CMK (cell line): ENCODE measurements around the gene SLC40A1.

ENCODE experiments used
- DNase-seq: peaks from one replicate; pipeline ENCODE4 v3.0.0-alpha.2; 2010; ENCODE audit warnings: low read depth

Gene SLC40A1

GRCh38 chr2:189569295-189569910 is 11.2 kb downstream of the SLC40A1 start:
- no peak for DNase-seq

DNA sequence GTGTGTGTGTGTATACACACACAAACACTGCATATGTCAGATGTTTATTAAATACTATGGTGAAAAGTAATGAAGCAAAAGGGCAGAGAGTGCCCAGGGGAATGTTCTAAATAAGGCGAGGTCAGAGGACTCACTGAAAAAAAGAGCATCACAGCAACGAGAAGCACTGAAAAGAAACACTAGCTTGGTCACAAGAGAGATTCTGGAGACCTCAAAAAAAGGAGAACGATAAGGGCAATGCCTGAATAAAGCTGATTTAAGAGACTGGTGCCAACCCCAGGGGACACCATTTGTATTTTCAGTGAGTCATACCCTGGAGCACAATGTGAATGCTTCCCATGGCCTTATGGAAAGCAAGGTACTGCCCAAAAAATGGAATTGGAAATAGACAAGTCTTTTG is 14.5 kb downstream of the SLC40A1 start:
- no peak for DNase-seq

DNA sequence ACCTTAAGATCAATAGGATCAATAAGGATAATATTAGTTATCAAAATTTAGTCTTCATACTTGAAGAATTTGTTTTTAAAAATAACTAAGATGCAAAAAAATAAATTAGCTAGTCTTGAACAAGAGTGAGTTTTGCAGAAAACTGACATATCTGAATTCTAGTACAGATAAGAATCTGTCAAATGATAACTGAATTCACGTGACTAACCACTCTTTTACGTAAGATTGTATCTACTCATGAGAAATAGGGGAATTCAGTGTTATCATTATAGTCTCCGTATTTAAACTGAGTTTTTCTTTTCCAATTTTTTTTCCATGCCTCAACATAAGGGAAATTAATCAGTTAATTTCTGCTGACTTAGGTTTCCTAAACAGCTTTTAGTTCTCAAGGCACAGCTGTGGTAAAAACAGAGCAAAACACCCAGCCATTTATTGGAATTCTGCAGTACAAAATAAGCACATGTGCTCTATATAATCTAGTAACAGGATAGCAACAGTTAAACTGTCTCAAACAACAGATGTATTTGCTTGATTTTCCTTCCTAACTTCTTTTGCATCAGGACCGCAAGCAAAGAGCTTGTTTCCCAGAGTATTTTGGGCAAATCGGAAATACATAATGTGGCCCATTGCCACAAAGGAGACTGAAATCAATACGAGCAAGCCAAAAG is 19.1 kb downstream of the SLC40A1 start:
- no peak for DNase-seq

- no peak for DNase-seq
Observed at GRCh38 chr2:189560273-189560586, 20.4 kb downstream of the SLC40A1 start.

DNA sequence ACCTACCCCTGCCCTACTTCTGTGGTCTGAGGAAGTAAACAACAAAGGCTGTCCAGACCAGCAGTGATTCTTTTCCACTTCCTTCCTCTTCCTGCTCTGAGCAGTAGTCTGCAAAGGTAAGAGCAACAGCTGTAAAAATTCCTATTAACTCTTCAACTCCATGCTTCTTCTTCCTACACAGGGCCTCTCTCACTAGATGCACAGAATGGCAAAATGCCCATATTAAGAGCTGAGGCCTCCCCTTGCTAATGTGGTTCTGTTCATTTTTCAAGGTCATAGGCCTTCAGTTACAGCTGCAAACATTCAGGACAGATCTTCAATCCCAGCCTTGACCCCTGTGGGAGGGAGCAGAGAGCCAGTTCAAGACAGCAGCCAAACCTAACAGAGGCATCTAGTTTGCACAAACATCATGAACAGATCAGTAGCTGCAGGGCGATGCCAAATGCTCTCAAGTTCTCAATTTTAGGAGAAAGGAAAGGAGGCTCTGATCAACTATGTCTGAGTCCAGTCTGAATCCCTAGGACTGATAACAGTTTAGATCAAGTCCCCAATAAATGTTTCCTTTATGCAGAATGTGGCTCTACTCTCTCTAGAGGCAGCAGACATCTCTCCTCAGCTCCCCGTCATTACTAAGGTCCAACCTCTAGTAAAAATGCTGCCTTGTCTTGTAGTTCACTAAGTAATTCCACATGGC is 20.9 kb downstream of the SLC40A1 start:
- no peak for DNase-seq

GRCh38 chr2:189558516-189559272 is 21.9 kb downstream of the SLC40A1 start:
- DNase-seq = no peak

DNA sequence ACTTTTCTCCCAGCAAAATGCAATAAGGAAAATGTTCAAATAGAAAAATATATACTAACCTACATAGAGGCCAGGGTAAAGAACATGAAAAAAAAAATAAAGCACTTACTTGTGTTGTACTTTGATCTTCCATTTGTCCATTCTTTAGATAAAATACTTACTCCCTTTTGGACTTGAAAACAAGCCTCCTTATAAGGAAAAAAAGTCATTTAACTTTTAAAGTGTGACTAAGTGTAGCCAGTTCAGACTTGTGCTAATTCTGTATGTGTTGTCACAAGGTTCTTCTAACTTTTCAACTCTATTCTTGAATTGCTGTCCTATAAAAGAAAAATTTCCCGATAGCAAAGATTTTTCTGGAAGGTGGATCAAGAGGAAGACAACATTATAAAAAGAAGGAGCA is 23.2 kb downstream of the SLC40A1 start:
- no peak for DNase-seq

DNA sequence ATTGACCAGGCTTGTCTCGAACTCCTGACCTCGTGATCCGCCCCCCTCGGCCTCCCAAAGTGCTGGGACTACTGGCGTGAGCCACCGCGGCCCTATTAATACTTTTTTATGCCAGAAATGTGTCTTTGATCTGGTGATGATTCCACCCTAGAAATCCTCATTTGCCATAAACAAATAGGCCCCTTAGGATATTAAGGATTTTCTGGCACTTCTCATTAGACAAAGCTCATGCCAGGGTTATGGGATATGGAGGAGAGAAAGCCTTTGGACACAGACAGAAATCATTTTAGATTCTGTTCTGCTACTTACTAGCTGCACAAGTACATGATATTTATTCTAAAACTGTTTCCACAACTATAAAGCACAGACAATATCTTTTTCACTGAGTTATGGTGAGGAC is 24.1 kb downstream of the SLC40A1 start:
- DNase-seq = no peak

- no peak for DNase-seq
Observed at GRCh38 chr2:189555232-189555631, 25.4 kb downstream of the SLC40A1 start.

DNA sequence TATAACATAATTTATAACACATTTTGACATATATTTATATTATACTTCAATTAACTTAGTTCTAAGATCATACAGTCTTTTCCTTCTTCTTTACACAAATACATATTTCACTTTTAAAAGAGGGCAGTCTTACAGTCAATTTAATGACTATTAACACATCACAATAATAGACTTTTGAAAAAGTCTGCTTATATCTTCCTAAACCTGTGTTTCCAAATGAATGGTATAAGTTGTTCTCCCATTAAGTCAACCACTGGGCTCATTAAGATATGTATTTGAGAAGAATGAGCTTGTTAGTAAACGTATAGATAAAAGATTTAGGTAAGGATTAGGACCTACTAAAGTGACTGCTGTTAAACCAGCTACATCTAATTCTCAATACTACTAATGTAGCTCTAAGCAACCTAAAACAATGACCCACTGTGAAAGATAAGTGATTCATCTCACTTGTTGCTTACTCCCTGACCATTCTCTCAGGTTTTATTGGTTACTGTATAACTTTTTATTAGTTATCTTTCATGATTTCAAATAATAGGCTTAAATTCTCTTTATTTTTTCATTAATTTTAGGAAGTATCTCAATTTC is 27.0 kb downstream of the SLC40A1 start:
- DNase-seq = no peak

DNA sequence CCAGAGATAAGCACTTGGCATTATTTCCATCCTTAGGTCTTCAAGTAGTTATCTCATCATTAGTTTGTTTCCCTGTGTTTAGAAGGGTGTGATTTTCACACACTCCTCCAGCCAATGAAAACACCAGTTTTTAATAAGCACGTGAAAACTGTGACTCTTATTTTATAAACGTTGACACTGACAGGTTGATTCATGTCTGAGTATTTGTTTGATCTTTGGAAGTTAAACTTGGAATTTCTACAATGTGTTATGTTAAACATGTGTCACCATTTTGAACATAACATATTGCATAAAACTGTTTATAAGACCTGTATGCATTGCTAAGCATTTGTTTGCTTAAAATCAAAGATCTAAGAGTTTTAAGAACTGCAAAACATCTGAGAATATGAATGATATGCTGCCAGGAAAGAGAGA is 27.6 kb downstream of the SLC40A1 start:
- DNase-seq = no peak

- DNase-seq = no peak
Observed at GRCh38 chr2:189552334-189552990, 28.1 kb downstream of the SLC40A1 start.

DNA sequence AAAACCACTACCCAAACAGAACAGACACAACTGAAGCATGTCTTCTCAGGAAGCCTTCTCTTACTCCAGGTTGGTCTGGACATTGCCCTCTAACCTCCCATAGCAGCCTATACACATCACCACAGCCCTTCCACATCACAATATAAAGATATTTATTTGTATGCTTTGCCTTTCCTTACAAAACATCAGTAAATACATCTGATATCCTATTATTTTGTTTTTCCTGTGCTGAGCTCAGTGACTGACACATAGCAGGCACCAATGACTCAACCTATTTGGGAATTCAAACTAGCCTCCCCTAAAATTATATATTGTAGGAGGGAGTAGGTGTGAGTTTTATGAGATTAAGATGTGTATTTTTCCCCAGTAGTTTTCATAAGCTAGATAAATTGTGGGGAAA is 28.8 kb downstream of the SLC40A1 start:
- no peak for DNase-seq

DNA sequence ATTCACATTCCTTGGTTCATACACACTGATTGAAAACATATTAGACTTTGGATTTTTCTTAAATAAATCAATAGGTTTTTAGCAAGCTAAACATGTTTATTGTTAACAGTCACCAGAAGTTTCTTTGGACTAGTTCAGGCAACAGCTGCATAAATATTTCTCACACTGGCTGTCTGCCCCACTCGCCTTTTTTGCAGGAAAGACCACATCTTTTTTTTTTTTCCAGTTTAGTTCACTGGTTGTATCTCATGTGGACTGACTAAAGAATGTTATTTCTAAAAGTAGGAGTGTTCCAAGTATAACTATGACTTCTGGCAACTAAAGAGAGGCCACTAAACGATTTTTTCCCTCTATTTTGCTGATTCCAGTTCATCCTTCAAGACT is 31.1 kb downstream of the SLC40A1 start:
- DNase-seq = no peak

- no peak for DNase-seq
Observed at GRCh38 chr2:189548666-189549448, 31.7 kb downstream of the SLC40A1 start.

GRCh38 chr2:189545418-189545817 is 35.2 kb downstream of the SLC40A1 start:
- DNase-seq = no peak

- DNase-seq = no peak
Observed at GRCh38 chr2:189544318-189545042, 36.1 kb downstream of the SLC40A1 start.

DNA sequence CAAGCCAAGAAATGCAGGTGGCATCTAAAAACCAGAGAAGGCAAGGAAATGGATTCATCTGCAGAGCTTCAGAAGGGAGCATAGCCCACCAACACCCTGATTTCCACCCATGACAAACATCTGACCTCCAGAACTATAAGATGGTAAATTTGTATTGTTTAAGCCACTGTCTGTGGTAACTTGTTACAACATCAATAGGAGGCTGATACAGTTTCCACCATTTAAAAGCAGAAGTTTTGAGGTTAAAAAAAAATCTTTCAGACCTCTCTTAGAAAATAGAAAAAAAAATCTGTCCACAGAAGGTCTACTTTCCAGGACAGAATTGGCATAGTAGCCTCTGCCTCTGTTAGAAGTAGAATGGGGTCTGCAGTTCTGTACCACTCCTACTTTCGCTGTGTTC is 37.2 kb downstream of the SLC40A1 start:
- DNase-seq = no peak

- no peak for DNase-seq
Observed at GRCh38 chr2:189542145-189542882, 38.3 kb downstream of the SLC40A1 start.

DNA sequence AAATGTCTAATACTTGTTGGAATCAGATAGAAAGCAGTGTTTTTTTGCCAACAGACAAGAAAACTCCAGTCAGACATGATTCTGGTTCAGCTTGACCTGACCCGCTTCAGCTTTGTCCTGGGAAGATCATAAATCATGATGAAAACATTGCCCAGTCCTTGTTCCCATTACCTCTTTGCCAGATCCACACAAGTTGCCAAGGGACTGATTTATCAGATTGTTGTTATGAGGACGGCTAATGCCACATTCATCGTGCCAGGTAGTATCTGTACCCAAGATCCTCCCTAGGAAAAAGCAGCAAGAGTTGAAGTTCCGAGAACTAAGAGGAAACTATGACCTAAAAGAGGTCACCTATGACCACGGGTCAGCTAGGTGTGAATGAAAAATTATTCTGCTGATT is 39.0 kb downstream of the SLC40A1 start:
- DNase-seq = no peak
